Astrocyte (in vitro differentiated cells and primary cell): Measurements from ENCODE around the gene TIAL1.

Experiments
- EZH2 ChIP-seq: IDR thresholded peaks from 2 replicates; pipeline ENCODE4 v1.6.1; 2012; ENCODE audit warnings: mild to moderate bottlenecking, low read length, inconsistent platforms; ENCODE audit not compliant: insufficient read depth
- TF ChIP-seq, protein P1 (sequence below): IDR thresholded peaks from 2 replicates; pipeline ENCODE4 v1.5.1; 2011; ENCODE audit warnings: low read depth, mild to moderate bottlenecking, inconsistent platforms, low read length, moderate library complexity; ENCODE audit not compliant: insufficient read depth

- TF ChIP-seq, protein P1, sequence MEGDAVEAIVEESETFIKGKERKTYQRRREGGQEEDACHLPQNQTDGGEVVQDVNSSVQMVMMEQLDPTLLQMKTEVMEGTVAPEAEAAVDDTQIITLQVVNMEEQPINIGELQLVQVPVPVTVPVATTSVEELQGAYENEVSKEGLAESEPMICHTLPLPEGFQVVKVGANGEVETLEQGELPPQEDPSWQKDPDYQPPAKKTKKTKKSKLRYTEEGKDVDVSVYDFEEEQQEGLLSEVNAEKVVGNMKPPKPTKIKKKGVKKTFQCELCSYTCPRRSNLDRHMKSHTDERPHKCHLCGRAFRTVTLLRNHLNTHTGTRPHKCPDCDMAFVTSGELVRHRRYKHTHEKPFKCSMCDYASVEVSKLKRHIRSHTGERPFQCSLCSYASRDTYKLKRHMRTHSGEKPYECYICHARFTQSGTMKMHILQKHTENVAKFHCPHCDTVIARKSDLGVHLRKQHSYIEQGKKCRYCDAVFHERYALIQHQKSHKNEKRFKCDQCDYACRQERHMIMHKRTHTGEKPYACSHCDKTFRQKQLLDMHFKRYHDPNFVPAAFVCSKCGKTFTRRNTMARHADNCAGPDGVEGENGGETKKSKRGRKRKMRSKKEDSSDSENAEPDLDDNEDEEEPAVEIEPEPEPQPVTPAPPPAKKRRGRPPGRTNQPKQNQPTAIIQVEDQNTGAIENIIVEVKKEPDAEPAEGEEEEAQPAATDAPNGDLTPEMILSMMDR = no peak
- TF ChIP-seq EZH2 = no peak
Observed at GRCh38 chr10:119541459-119542356, 55.1 kb downstream of the TIAL1 start.
